Measurements from ENCODE around the gene OPHN1. TPM values are rescaled to one million over a fixed set of nuclear protein-coding genes. Genes with fewer than 3 reads are reported as not detected.

Gene OPHN1
- total RNA-seq, 1 experiment from 2014 or later = 3.3 TPM

GRCh38 chrX:68443155-68443868 is 10.0 kb upstream of the OPHN1 start:
- H3K27me3 ChIP-seq (replicated peaks; ENCODE audit: insufficient read depth, low read depth, low read length, poor library complexity) = no peaks in the 10 kb centered on the region
- peak; percentile 24 for DNase-seq (ENCODE audit: low spot score)
- peaks cover 4% of the 10 kb centered on the region for H3K4me1 ChIP-seq (ENCODE audit: insufficient read depth, low read length, poor library complexity, severe bottlenecking)
- H3K9me3 ChIP-seq (ENCODE audit: low read depth, low read length, poor library complexity, severe bottlenecking) = no peaks in the 10 kb centered on the region
- no peak for TF ChIP-seq CTCF (conservative IDR thresholded peaks at IDR 0.05; ENCODE audit: low read depth, low read length)
- TF ChIP-seq EZH2 (IDR thresholded peaks at IDR 0.05; ENCODE audit: borderline replicate concordance, low read depth, low read length, poor library complexity, severe bottlenecking) = no peak
- POLR2A ChIA-PET (ENCODE audit: low non-redundant PET) = no interaction called here
- no peak overlapping the region for H3K4me3 ChIP-seq (ENCODE audit: low read depth, low read length, poor library complexity, severe bottlenecking)
- no peaks in the 10 kb centered on the region for H3K36me3 ChIP-seq (ENCODE audit: insufficient read depth, low read length, poor library complexity, severe bottlenecking)
- no peak overlapping the region for H3K27ac ChIP-seq (ENCODE audit: low read depth, low read length, poor library complexity, severe bottlenecking)
- intact Hi-C loops (cut with micrococcal nuclease; ENCODE audit: unreplicated experiment) = no loop called here
- CTCF ChIA-PET = no interaction called here
- no TSS peak for BruUV-seq (replicated peaks)

DNA sequence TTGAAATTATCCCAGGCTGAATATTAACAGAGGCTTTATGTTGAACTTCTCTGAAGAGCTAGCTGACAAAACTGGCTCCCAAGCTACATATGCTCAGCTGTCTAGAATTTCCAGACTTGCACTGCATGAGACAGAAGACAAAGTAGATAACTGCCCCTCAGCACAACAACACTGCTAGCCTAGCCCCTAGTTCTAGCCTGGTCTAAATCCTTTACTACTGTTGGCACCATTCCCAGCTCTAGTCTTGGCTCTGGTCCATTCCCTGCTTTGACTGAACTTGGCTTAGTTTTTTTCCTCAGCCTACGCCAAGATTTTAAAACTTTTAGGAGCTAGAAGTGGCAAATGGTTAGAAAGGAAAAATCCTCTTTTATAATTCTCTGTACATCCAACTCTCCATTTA is 7.6 kb upstream of the OPHN1 start:
- intact Hi-C loops (cut with micrococcal nuclease; ENCODE audit: unreplicated experiment) = no loop called here
- POLR2A ChIA-PET (ENCODE audit: low non-redundant PET) = no interaction called here
- CTCF ChIA-PET = no interaction called here
- peak; percentile 73 for DNase-seq (ENCODE audit: low spot score)
- Histone ChIP-seq H3K36me3 (ENCODE audit: insufficient read depth, low read length, poor library complexity, severe bottlenecking) (no peaks in the 10 kb centered on the region), H3K4me3 (ENCODE audit: low read depth, low read length, poor library complexity, severe bottlenecking) (no peak overlapping the region), H3K27me3 (replicated peaks; ENCODE audit: insufficient read depth, low read depth, low read length, poor library complexity) (no peaks in the 10 kb centered on the region), H3K4me1 (ENCODE audit: insufficient read depth, low read length, poor library complexity, severe bottlenecking) (peaks cover 4% of the 10 kb centered on the region), H3K27ac (ENCODE audit: low read depth, low read length, poor library complexity, severe bottlenecking) (no peak overlapping the region), H3K9me3 (ENCODE audit: low read depth, low read length, poor library complexity, severe bottlenecking) (no peaks in the 10 kb centered on the region)
- TF ChIP-seq EZH2 (IDR thresholded peaks at IDR 0.05; ENCODE audit: borderline replicate concordance, low read depth, low read length, poor library complexity, severe bottlenecking) = no peak
- no peak for TF ChIP-seq CTCF (conservative IDR thresholded peaks at IDR 0.05; ENCODE audit: low read depth, low read length)
- no TSS peak for BruUV-seq (replicated peaks)

DNA sequence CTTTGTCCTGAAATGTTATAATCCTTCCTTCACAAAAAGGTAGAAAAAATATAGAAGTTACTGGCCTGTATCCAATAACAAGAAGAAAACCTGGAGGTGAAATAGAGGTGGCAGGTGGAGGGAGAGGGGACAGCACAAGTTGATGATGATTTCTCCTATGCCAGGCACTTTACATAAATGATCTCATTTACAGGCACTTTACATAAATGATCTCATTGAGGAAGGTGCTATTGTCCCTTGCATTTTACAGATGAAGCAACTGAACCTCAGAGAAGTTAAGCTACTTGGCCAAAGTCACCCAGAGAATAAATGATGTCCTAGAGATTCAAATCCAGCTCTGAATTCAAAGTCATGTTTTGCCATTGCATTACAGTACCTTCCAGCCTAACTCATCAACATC is 7.1 kb upstream of the OPHN1 start:
- POLR2A ChIA-PET (ENCODE audit: low non-redundant PET) = no interaction called here
- H3K27me3 ChIP-seq (replicated peaks; ENCODE audit: insufficient read depth, low read depth, low read length, poor library complexity) = no peaks in the 10 kb centered on the region
- no peaks in the 10 kb centered on the region for H3K36me3 ChIP-seq (ENCODE audit: insufficient read depth, low read length, poor library complexity, severe bottlenecking)
- no TSS peak for BruUV-seq (replicated peaks)
- CTCF ChIA-PET = no interaction called here
- intact Hi-C loops (cut with micrococcal nuclease; ENCODE audit: unreplicated experiment) = no loop called here
- DNase-seq (ENCODE audit: low spot score) = no peak
- TF ChIP-seq EZH2 (IDR thresholded peaks at IDR 0.05; ENCODE audit: borderline replicate concordance, low read depth, low read length, poor library complexity, severe bottlenecking) (no peak), CTCF (conservative IDR thresholded peaks at IDR 0.05; ENCODE audit: low read depth, low read length) (no peak)
- no peak overlapping the region for H3K27ac ChIP-seq (ENCODE audit: low read depth, low read length, poor library complexity, severe bottlenecking)
- peaks cover 4% of the 10 kb centered on the region for H3K4me1 ChIP-seq (ENCODE audit: insufficient read depth, low read length, poor library complexity, severe bottlenecking)
- no peaks in the 10 kb centered on the region for H3K9me3 ChIP-seq (ENCODE audit: low read depth, low read length, poor library complexity, severe bottlenecking)
- no peak overlapping the region for H3K4me3 ChIP-seq (ENCODE audit: low read depth, low read length, poor library complexity, severe bottlenecking)

Data from A673 (cell line).